NOMO-1 (cell line): ENCODE measurements around the gene DOK5.

Experiments
- DNase-seq, 2 experiments: peaks; one replicate each; lab custom pipeline; 2025; ENCODE audit not compliant: unreplicated experiment in 2 of 2; lab: John Stamatoyannopoulos, UW

DOK5 gene

GRCh38 chr20:54606380-54606779 lies 131.0 kb downstream of the DOK5 start:
- peak; percentile 65 to 79 for DNase-seq

DNA sequence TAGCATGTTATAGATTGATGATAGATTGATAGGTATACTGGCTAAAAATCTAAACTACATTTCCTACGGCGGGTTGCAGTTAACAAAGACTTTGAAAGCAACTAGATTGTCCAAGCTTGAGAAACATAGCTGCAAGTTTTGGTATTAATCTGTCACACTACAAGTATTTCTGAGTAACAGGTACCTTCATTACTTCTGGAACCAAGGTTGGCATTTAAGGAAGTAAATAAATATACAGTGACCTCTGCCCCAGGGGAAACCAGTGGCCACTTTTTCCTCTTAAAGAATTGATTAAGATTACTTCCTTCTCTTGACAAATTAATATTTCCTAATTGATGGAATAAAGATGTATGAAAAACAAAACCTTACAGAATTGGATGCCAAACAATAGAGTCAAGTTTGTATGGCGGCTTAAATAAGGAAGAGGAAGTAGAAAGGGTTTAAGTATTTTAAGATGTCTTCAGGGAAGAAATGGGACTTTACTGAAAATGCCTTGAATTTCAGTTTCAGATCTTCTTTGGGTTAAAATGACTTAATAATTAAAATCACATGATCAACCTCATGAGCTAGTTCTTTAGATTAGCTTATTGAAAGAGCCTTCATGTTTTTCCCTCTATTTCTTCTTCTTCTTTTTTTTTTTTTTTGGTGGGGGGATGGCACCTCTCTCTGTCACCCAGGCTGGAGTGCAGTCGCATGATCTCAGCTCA lies 132.8 kb downstream of the DOK5 start:
- DNase-seq, result peak in 1 of 2 experiments; percentile 39

- DNase-seq, result no peak
These were observed 133.6 kb downstream of the DOK5 start for GRCh38 chr20:54608943-54609342.

DNA sequence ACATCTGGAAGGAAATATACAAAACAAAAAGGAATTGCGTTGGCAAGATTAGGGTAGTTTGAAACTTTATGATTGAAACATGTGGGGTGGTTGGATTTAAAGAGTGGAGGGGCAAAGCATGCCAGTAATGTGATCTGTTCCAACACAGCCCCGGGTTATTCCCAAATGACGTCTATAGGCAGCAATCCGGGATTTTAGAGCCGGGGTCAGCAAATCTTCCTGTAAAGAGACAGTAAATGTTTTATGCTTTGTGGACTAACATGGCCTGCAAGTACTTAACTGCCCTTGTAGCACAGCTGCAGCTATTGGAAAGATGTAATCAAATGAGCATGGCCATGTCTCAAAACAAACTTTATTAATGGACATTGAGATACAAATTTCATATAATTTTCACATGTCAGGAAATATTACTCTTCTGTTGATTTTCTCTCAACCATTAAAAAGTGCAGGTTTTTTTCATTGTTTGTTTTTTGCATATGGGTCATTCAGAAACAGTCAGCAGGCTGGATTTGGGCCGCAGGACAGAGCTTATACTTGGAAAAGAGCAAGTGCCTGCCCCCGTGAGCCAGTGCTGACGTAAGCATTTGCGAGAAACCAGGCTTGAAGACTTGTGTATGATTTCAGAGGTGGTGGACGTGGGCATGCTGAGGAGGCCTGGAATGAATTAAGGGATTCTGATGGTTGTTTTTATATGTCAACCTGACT lies 136.5 kb downstream of the DOK5 start:
- DNase-seq, result no peak

- no peak for DNase-seq
These were observed 143.0 kb downstream of the DOK5 start for GRCh38 chr20:54618412-54618811.

DNA sequence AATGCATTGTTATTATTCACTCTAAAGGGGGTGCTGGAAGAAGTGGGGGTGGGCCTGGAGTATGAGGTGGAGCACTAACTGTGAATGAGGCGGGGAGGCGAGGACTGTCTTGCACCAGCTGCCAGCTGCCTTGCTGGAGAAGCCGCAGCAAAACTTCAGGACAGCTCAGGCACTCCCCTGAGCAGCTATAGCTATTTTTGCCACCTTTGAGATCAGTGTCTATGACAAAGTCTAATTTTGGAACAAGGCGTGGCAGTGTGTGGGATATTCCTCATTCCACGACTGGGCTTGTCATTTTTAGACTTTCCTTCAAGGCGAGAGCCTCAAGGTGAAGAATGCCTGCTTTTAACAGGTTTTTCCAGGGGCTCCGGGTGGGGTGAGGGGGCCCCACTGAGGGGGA lies 143.8 kb downstream of the DOK5 start:
- DNase-seq, result no peak

GRCh38 chr20:54619682-54620081 lies 144.3 kb downstream of the DOK5 start:
- no peak for DNase-seq

GRCh38 chr20:54620611-54621010 lies 145.2 kb downstream of the DOK5 start:
- no peak for DNase-seq

- DNase-seq, result no peak
These were observed 147.2 kb downstream of the DOK5 start for GRCh38 chr20:54622333-54623295.

GRCh38 chr20:54623991-54624569 lies 148.7 kb downstream of the DOK5 start:
- DNase-seq, result no peak

- no peak for DNase-seq
These were observed 149.5 kb downstream of the DOK5 start for GRCh38 chr20:54624706-54625390.

- no peak for DNase-seq
These were observed 150.1 kb downstream of the DOK5 start for GRCh38 chr20:54625497-54625896.

GRCh38 chr20:54626126-54626525 lies 150.7 kb downstream of the DOK5 start:
- DNase-seq, result no peak

- no peak for DNase-seq
These were observed 154.2 kb downstream of the DOK5 start for GRCh38 chr20:54629632-54630031.

- no peak for DNase-seq
These were observed 155.2 kb downstream of the DOK5 start for GRCh38 chr20:54630582-54630981.

DNA sequence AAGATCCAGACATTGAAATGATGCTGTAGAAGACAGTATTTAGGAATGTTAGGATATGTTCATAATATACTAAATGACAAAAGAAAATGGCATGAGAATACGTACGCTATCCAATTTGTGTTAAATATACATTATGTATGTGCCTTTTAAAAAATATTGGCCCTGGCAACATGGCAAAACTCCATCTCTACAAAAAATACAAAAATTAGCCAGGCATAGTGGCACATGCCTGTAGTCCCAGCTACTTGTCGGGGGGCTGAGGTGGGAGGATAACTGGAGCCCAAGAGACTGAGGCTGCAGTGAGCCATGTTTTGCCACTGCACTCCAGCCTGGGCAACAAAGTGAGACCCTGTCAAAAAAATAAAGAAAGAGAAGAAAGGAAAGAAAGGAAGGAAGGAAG lies 155.7 kb downstream of the DOK5 start:
- DNase-seq, result no peak

- peak; percentile 2 to 65 for DNase-seq
These were observed 158.3 kb downstream of the DOK5 start for GRCh38 chr20:54633374-54634355.

DNA sequence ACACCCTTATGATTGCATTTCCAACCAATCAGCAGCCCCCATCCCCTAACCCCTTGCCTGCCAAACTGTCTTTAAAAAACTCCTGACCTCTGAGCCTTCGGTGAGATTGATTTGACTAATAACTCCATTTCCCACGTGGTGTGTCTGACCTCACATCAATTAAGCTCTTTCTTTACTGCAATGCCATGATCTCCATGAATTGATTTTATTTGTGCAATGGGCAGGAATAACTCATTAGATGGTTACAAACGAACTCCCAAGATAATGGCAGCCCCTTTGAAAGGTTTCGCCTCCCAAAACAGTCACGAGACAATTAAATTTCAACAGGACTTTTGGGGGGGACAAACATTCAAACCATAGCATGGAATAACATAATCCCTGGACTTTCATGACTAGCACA lies 161.2 kb downstream of the DOK5 start:
- DNase-seq, result no peak

DNA sequence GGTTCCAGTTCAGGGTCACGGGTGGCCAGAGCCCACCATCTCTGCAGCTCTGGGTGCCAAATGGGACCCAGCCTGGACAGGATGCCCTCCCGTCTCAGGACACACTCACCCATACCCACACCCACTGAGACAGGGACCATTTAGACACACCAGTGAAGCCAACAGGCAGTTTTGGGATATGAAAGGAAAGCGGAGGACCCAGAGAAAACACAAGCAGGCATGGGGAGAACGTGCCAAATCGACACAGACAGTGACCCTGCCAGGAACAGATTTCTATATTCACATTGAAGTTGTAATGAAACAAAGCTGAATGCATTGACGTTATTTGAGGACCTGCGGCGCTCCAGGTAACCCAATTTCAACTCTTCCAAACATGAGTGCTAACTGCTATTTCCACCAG lies 164.5 kb downstream of the DOK5 start:
- DNase-seq, result no peak
